ENCODE data around the gene AFTPH. TPM values are rescaled to one million over a fixed set of nuclear protein-coding genes. Genes with fewer than 3 reads are reported as not detected.

Gene AFTPH
- total RNA-seq, 2 donors from 2014 or later: 12.1 to 12.8 TPM

DNA sequence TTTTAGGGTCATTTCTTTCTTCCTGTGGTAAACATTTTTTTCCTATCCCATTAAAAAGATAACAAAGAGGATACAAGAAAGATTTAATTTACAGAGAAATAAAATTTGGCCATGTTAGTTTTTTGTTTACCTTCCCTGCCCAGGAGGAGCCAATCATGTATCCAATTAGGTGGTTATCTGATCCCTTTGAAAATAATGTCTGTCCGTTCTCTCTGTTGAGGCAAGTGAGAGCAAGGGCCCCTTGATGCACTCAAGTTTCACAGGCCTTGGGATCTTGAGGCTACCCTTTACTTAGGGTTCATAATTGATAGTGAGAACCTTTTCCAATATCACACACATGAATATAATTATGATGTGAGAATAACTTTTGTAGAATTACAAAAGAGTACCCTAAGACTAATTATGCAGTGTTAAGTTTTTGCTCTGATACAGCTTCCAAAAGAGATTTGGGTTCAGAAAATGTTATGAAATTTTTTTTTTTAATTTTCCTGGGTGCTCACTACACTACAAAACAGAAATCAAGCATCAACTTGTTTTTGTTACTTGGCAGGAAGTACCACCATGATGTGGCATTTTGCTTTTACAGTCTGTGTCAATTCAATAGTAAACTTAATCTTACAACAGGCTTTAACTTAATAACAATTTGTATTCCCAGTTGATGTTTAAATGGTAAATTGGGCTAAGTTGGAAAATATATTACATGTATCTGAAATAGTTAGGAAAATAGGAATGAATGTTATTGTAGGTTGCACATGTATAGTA lies 42.0 kb downstream of the AFTPH start:
- DNase-seq (no peak), ATAC-seq (no peak)
- intact Hi-C loops (cut with DNase I): loop anchor here in 1 of 2 donors (10.0 kb wide), 1 partner anchor 231 kb away; no protein-coding TSS in a partner anchor

- DNase-seq (no peak), ATAC-seq (no peak)
- intact Hi-C loops (cut with DNase I): loop anchor here in 1 of 2 donors (10.0 kb wide), 1 partner anchor 233 kb away; no protein-coding TSS in a partner anchor
Measured at GRCh38 chr2:64567473-64567872, 43.3 kb downstream of the AFTPH start.

DNA sequence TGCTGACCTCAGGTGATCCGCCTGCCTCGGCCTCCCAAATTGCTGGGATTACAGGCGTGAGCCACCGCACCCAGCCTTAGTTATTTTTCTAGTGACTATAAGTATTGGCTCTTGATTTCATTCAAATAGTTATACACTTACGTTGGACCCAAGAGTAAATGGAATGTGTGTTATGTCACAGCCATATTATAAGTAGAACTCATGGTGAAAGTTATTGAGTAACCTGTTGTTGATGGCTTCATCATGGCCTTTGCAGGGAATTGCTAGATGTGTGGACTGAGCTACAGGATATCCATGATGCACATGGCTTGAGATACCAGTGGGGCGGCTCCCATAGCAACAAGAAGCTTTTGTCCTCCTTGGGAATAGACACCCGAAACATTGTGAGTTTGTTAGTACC lies 44.7 kb downstream of the AFTPH start:
- DNase-seq (no peak), ATAC-seq (no peak)
- intact Hi-C loops (cut with DNase I): loop anchor here in 1 of 2 donors (10.0 kb wide), 1 partner anchor 234 kb away; no protein-coding TSS in a partner anchor

- DNase-seq (no peak), ATAC-seq (no peak)
- intact Hi-C loops (cut with DNase I): no loop called here
Measured at GRCh38 chr2:64574871-64575270, 50.7 kb downstream of the AFTPH start.

GRCh38 chr2:64581018-64581417 lies 56.9 kb downstream of the AFTPH start:
- intact Hi-C loops (cut with DNase I): no loop called here
- no peak for ATAC-seq
- DNase-seq: no peak

DNA sequence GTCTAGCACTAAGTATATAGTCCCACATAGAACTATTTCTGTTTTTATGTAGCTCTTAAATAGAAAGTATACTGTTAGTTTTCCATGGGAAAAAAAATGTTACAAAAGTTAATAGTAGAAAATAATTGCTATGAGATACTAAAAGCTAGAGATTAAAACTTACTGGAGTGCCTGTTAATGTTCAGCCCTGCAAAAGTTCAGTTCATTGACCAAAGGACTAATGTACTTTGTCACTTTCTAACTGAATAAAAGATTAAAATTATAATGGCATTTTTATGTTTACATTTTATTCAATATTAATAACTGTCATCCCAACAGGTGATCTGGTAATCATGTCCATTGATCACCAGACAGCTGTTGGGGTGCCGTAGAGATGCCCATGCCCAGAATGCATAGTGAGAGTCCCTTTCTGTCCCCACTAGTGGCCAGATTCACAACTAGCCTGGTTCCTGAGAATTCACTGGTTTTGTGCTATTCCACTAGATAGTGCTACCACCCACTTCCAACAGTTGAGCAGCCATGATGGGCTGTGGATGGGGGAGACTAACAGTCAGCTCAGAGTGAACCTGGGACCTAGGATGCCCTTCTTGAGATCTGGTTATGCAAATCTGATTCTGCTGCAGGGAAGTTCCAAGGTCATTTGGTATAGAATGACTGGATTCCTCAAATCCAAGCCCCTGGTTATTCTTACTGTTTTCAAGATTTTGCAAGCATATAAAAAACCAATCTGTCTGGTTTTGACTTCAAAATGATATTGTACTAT lies 57.8 kb downstream of the AFTPH start:
- DNase-seq (no peak), ATAC-seq (no peak)
- intact Hi-C loops (cut with DNase I): no loop called here

- ATAC-seq (no peak), DNase-seq (no peak)
- intact Hi-C loops (cut with DNase I): no loop called here
Measured at GRCh38 chr2:64582774-64583340, 58.7 kb downstream of the AFTPH start.

GRCh38 chr2:64586054-64586453 lies 61.9 kb downstream of the AFTPH start:
- ATAC-seq (no peak), DNase-seq (no peak)
- intact Hi-C loops (cut with DNase I): loop anchor here in 1 of 2 donors (2.0 kb wide), 1 partner anchor 283 kb away; no protein-coding TSS in a partner anchor

- ATAC-seq (peak; percentile 74 to 76), DNase-seq (no peak)
- intact Hi-C loops (cut with DNase I): loop anchor here in 1 of 2 donors (2.0 kb wide), 1 partner anchor 282 kb away; no protein-coding TSS in a partner anchor
Measured at GRCh38 chr2:64586883-64587481, 62.9 kb downstream of the AFTPH start.

- intact Hi-C loops (cut with DNase I): loop anchor here in 1 of 2 donors (2.0 kb wide), 1 partner anchor 281 kb away; no protein-coding TSS in a partner anchor
- ATAC-seq (no peak), DNase-seq (no peak)
Measured at GRCh38 chr2:64587561-64587960, 63.4 kb downstream of the AFTPH start.

GRCh38 chr2:64591188-64591587 lies 67.1 kb downstream of the AFTPH start:
- DNase-seq (no peak), ATAC-seq (no peak)
- intact Hi-C loops (cut with DNase I): loop anchor here in 1 of 2 donors (5.0 kb wide), 1 partner anchor 276 kb away; no protein-coding TSS in a partner anchor

DNA sequence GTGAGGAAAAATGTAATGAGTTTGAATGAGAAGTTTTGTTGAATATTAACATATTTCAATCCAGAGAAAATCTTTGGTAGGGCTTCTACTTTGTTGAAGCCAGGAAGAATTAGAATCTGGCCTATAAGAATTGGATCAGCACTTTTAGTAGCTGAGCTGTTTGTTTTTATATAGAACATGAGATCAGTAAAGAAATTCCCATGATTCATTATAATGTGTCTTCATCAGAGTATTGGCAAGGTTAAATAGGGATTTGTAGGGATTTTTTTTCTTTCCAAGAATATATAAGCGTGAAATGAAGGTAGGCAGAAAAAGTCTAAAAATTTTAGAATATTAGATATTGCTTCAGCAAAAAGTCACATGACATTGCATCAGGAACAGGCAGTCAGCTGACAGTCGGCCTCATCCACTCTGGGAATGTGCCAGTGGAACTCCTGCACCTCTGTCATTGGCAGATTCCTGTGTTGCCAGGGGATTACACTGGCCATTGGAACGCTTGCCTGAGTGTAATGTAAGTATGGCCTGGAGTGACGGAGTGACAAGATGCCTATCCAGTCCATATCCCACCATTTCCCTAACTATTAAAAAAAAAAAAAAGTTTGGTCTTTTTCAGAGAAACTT lies 69.0 kb downstream of the AFTPH start:
- intact Hi-C loops (cut with DNase I): loop anchor here in 1 of 2 donors (5.0 kb wide), 1 partner anchor 274 kb away; no protein-coding TSS in a partner anchor
- ATAC-seq: peak; percentile 71 to 79
- DNase-seq: peak; percentile 57

GRCh38 chr2:64594226-64594989 lies 70.3 kb downstream of the AFTPH start:
- DNase-seq: no peak
- peak in 1 of 2 donors; percentile 10 for ATAC-seq
- intact Hi-C loops (cut with DNase I): loop anchor here in 1 of 2 donors (5.0 kb wide), 1 partner anchor 273 kb away; no protein-coding TSS in a partner anchor

- DNase-seq: no peak
- peak in 1 of 2 donors; percentile 64 for ATAC-seq
- intact Hi-C loops (cut with DNase I): no loop called here
Measured at GRCh38 chr2:64595397-64596176, 71.5 kb downstream of the AFTPH start.

GRCh38 chr2:64598226-64598625 lies 74.1 kb downstream of the AFTPH start:
- ATAC-seq: no peak
- intact Hi-C loops (cut with DNase I): no loop called here
- DNase-seq: no peak

DNA sequence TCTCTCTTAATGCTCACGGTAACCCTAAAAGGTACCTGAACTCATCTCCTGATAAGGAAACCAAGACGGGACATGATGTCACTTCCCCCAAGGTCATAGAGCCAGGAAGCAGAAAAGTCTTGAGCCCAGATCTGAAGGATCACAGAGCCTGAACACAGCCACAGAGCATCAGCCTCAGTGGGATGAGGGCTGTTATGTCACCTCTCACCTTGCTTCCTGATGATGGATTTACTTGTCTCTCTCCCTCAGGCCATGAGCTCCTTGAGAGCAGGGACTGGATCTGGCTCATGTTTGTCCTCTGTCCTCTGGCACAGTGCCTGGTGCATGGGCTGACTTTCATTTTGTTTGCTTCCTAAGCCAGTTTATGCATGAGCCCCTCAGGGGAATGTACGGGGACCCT lies 75.3 kb downstream of the AFTPH start:
- DNase-seq (peak; percentile 37), ATAC-seq (peak in 1 of 2 donors; percentile 20)
- intact Hi-C loops (cut with DNase I): no loop called here

Measured in left cardiac atrium (tissue), 4 donors.